Neural progenitor cell (in vitro differentiated cells): Measurements from ENCODE around the gene MAPKAPK3. TPM values are rescaled to one million over a fixed set of nuclear protein-coding genes. Genes with fewer than 3 reads are reported as not detected.

Source experiments
- DNase-seq: peaks from one replicate; pipeline ENCODE4 v3.0.0-alpha.2; 2016; ENCODE audit warnings: low spot score
- H2AFZ ChIP-seq: fragments of 200-600 bp; sonication (generic); replicated peaks from 2 replicates; pipeline ENCODE4 v1.6.1; 2016; ENCODE audit warnings: antibody characterized with exemption
- H3F3A ChIP-seq: fragments of 200-600 bp; sonication (generic); 2 replicates; pipeline ENCODE4 v1.6.1; 2016; ENCODE audit warnings: antibody characterized with exemption, low read depth
- H3K27ac ChIP-seq: fragments of 200-600 bp; sonication (generic); 2 replicates; pipeline ENCODE4 v1.5.1; 2016; ENCODE audit warnings: mild to moderate bottlenecking
- H3K27me3 ChIP-seq: fragments of 200-600 bp; sonication (generic); 2 replicates; pipeline ENCODE4 v1.6.1; 2016; ENCODE audit warnings: mild to moderate bottlenecking, moderate library complexity
- H3K36me3 ChIP-seq: fragments of 200-600 bp; sonication (generic); 2 replicates; pipeline ENCODE4 v1.5.1; 2016
- H3K4me1 ChIP-seq: fragments of 200-600 bp; sonication (generic); 2 replicates; pipeline ENCODE4 v1.6.1; 2016; ENCODE audit warnings: mixed run types
- H3K4me2 ChIP-seq: fragments of 200-600 bp; sonication (generic); 2 replicates; pipeline ENCODE4 v1.6.1; 2016
- H3K4me3 ChIP-seq: fragments of 200-600 bp; sonication (generic); 2 replicates; pipeline ENCODE4 v1.5.1; 2016
- H3K79me2 ChIP-seq: fragments of 200-600 bp; sonication (generic); 2 replicates; pipeline ENCODE4 v1.6.1; 2016; ENCODE audit warnings: low read depth
- H3K9ac ChIP-seq: fragments of 200-600 bp; sonication (generic); 2 replicates; pipeline ENCODE4 v1.6.1; 2016
- H3K9me3 ChIP-seq: fragments of 200-600 bp; sonication (generic); 2 replicates; pipeline ENCODE4 v1.5.1; 2016; ENCODE audit warnings: low read depth
- H4K20me1 ChIP-seq: fragments of 200-600 bp; sonication (generic); 2 replicates; pipeline ENCODE4 v1.6.1; 2016; ENCODE audit warnings: low read depth
- H3K27ac Mint-ChIP-seq: 3 replicates; pipeline ENCODE4 v1.8.0; 2021; ENCODE audit warnings: mixed read lengths
- H3K27me3 Mint-ChIP-seq: 2 replicates; pipeline ENCODE4 v1.8.0; 2022; ENCODE audit warnings: low read depth, mild to moderate bottlenecking, inconsistent platforms, moderate library complexity, mixed read lengths; ENCODE audit not compliant: insufficient read depth
- H3K36me3 Mint-ChIP-seq: 3 replicates; pipeline ENCODE4 v1.8.0; 2021; ENCODE audit warnings: mixed read lengths
- H3K4me1 Mint-ChIP-seq: 3 replicates; pipeline ENCODE4 v1.8.0; 2021; ENCODE audit warnings: mixed read lengths
- H3K4me3 Mint-ChIP-seq: 3 replicates; pipeline ENCODE4 v1.8.0; 2021; ENCODE audit warnings: mild to moderate bottlenecking, moderate library complexity, mixed read lengths
- H3K9me3 Mint-ChIP-seq: 3 replicates; pipeline ENCODE4 v1.8.0; 2020; ENCODE audit warnings: mixed read lengths
- EZH2 ChIP-seq: fragments of 200-600 bp; sonication (generic); IDR thresholded peaks from 2 replicates; pipeline ENCODE4 v1.6.1; 2017; ENCODE audit warnings: antibody characterized with exemption, mild to moderate bottlenecking, moderate library complexity
- EZH2phosphoT487 ChIP-seq: fragments of 200-600 bp; sonication (generic); IDR thresholded peaks from 2 replicates; pipeline ENCODE4 v1.6.1; 2017; ENCODE audit warnings: antibody characterized with exemption
- total RNA-seq: library from RNA; depleted of rRNA; stranded (reverse); fragments of >200 nt; gene quantifications from 2 replicates; pipeline ENCODE4 v1.2.3, GENCODE V29; 2015; ENCODE audit warnings: low replicate concordance
- TF ChIP-seq, protein P1 (sequence below): fragments of 200-600 bp; sonication (generic); IDR thresholded peaks from 2 replicates; pipeline ENCODE4 v1.5.1; 2017; ENCODE audit warnings: antibody characterized with exemption, mild to moderate bottlenecking

Gene MAPKAPK3
- total RNA-seq, 1 donor from 2014 or later = 47.7 TPM

DNA sequence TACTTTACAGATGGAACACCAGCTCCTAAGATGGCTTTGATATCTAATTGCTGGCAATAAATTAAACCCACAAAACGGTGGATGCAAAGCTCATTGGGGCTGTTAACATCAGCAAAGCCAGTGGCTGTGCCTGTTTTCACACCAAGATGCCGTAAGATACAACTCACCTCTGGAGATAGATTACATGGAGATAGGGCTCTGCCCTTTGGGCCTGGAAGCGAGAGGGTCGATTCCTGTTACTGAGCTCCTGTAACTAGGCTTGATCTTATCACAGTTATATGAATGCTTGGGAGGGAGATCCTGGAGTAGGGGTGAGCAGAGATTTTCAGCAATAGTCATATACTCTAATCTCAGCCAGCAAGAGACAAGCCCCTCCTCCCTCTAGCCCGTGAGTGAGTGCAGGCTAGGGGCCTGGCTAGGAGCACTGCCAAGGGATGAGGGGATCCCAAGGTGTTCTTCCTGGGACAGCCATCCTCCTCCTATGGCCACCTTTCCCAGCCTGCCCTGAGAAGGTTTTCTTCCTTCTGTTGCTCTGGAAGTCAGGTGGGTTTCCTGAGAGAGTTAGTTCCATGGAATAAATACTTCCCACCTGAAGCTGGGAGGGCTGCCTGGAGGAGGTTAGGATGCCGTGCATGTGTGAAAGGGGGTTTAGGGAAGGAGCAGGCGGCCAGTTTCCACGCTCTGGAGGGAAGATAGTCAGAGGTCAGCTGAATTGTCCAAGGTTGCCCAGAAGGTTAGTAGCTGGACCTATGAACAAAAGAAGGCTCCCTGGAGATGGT lies 39.7 kb downstream of the MAPKAPK3 start:
- Histone ChIP-seq H3K4me1 (peaks cover 12% of the 10 kb centered on the region), H3K4me3 (no peak overlapping the region), H3F3A (peaks cover 16% of the 10 kb centered on the region), H4K20me1 (peaks cover 3% of the 10 kb centered on the region), H3K79me2 (no peaks in the 10 kb centered on the region), H3K9ac (no peak overlapping the region), H3K4me2 (no peak overlapping the region), H3K36me3 (no peaks in the 10 kb centered on the region), H3K9me3 (no peaks in the 10 kb centered on the region), H3K27me3 (no peaks in the 10 kb centered on the region), H3K27ac (no peak overlapping the region), H2AFZ (no peak overlapping the region)
- TF ChIP-seq EZH2phosphoT487 = no peak
- TF ChIP-seq EZH2 = no peak
- TF ChIP-seq, protein P1, sequence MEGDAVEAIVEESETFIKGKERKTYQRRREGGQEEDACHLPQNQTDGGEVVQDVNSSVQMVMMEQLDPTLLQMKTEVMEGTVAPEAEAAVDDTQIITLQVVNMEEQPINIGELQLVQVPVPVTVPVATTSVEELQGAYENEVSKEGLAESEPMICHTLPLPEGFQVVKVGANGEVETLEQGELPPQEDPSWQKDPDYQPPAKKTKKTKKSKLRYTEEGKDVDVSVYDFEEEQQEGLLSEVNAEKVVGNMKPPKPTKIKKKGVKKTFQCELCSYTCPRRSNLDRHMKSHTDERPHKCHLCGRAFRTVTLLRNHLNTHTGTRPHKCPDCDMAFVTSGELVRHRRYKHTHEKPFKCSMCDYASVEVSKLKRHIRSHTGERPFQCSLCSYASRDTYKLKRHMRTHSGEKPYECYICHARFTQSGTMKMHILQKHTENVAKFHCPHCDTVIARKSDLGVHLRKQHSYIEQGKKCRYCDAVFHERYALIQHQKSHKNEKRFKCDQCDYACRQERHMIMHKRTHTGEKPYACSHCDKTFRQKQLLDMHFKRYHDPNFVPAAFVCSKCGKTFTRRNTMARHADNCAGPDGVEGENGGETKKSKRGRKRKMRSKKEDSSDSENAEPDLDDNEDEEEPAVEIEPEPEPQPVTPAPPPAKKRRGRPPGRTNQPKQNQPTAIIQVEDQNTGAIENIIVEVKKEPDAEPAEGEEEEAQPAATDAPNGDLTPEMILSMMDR = no peak
- Mint-ChIP-seq H3K36me3 (no peaks in the 10 kb centered on the region), H3K27me3 (peaks cover 12% of the 10 kb centered on the region), H3K27ac (no peak overlapping the region), H3K9me3 (no peaks in the 10 kb centered on the region), H3K4me3 (no peak overlapping the region), H3K4me1 (peaks cover 16% of the 10 kb centered on the region)
- no peak for DNase-seq

GRCh38 chr3:50657407-50657806 lies 40.5 kb downstream of the MAPKAPK3 start:
- Mint-ChIP-seq H3K9me3 (no peaks in the 10 kb centered on the region), H3K4me3 (no peak overlapping the region), H3K27ac (no peak overlapping the region), H3K4me1 (peaks cover 8% of the 10 kb centered on the region), H3K27me3 (peaks cover 12% of the 10 kb centered on the region), H3K36me3 (no peaks in the 10 kb centered on the region)
- Histone ChIP-seq H3F3A (peaks cover 8% of the 10 kb centered on the region), H3K27me3 (no peaks in the 10 kb centered on the region), H3K4me3 (no peak overlapping the region), H4K20me1 (no peaks in the 10 kb centered on the region), H3K9ac (no peak overlapping the region), H3K79me2 (no peaks in the 10 kb centered on the region), H3K36me3 (no peaks in the 10 kb centered on the region), H3K4me2 (no peak overlapping the region), H2AFZ (no peak overlapping the region), H3K27ac (no peak overlapping the region), H3K9me3 (no peaks in the 10 kb centered on the region), H3K4me1 (peaks cover 4% of the 10 kb centered on the region)
- TF ChIP-seq EZH2phosphoT487 (no peak), EZH2 (no peak)
- TF ChIP-seq, protein P1 = no peak
- DNase-seq = no peak

DNA sequence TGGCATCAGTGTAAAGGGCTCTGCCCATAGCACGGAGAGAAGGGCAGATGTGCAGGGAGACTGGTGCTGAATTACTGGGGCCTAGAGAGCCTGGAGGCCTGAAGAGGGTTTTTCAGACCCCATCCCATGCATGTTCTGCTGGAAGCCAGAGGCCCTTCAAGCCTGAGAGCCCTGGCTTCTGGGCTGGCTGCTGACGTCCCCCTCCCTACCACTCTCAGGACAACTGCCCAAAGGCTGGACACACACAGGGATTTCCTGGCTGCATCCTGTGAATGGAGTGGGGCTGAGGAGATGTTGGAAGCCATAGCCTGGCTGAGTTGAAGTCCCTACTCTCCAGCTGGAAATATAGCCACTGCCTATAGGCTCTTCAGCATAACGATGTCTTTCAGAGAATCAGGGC lies 40.9 kb downstream of the MAPKAPK3 start:
- Mint-ChIP-seq H3K4me1 (peaks cover 6% of the 10 kb centered on the region), H3K27me3 (peaks cover 12% of the 10 kb centered on the region), H3K4me3 (no peak overlapping the region), H3K36me3 (no peaks in the 10 kb centered on the region), H3K9me3 (no peaks in the 10 kb centered on the region), H3K27ac (no peak overlapping the region)
- H3K36me3 ChIP-seq = no peaks in the 10 kb centered on the region
- no peaks in the 10 kb centered on the region for H3K9me3 ChIP-seq
- H2AFZ ChIP-seq = no peak overlapping the region
- H3K4me2 ChIP-seq = no peak overlapping the region
- H3K27me3 ChIP-seq = no peaks in the 10 kb centered on the region
- no peak overlapping the region for H3K4me3 ChIP-seq
- H3K27ac ChIP-seq = no peak overlapping the region
- no peak for TF ChIP-seq EZH2phosphoT487
- peaks cover 3% of the 10 kb centered on the region for H3F3A ChIP-seq
- H3K79me2 ChIP-seq = no peaks in the 10 kb centered on the region
- no peak overlapping the region for H3K9ac ChIP-seq
- DNase-seq = no peak
- peaks cover under 1% of the 10 kb centered on the region for H3K4me1 ChIP-seq
- H4K20me1 ChIP-seq = no peaks in the 10 kb centered on the region

- H3K27me3 Mint-ChIP-seq = peaks cover 12% of the 10 kb centered on the region
- H3K4me3 ChIP-seq = no peak overlapping the region
- H3K79me2 ChIP-seq = no peaks in the 10 kb centered on the region
- no peak overlapping the region for H3K4me3 Mint-ChIP-seq
- no peaks in the 10 kb centered on the region for H3K9me3 ChIP-seq
- no peaks in the 10 kb centered on the region for H3F3A ChIP-seq
- no peaks in the 10 kb centered on the region for H3K36me3 Mint-ChIP-seq
- TF ChIP-seq, protein P1 = no peak
- no peak for TF ChIP-seq EZH2
- TF ChIP-seq EZH2phosphoT487 = no peak
- H3K36me3 ChIP-seq = no peaks in the 10 kb centered on the region
- H3K4me1 ChIP-seq = no peaks in the 10 kb centered on the region
- H3K27ac ChIP-seq = no peak overlapping the region
- H2AFZ ChIP-seq = no peak overlapping the region
- no peaks in the 10 kb centered on the region for H3K9me3 Mint-ChIP-seq
- H4K20me1 ChIP-seq = no peaks in the 10 kb centered on the region
- no peak overlapping the region for H3K27ac Mint-ChIP-seq
- peaks cover 2% of the 10 kb centered on the region for H3K4me1 Mint-ChIP-seq
- no peak for DNase-seq
- no peak overlapping the region for H3K9ac ChIP-seq
- H3K4me2 ChIP-seq = no peak overlapping the region
- H3K27me3 ChIP-seq = no peaks in the 10 kb centered on the region
Measured at GRCh38 chr3:50658416-50658815, 41.5 kb downstream of the MAPKAPK3 start.
